ENCODE results near the gene CDH10. TPM values are rescaled to one million over a fixed set of nuclear protein-coding genes. Genes with fewer than 3 reads are reported as not detected.

Gene CDH10
- total and polyA plus RNA-seq, 4 donors: 0.09 TPM; not detected in 3

- no peaks in the 10 kb centered on the region for H3K36me3 ChIP-seq (ENCODE audit: control insufficient read depth in 4 of 4, insufficient read depth in 3 of 4, low read depth in 1 of 4, low read length in 3 of 4)
- no peaks in the 10 kb centered on the region for H3K9me3 ChIP-seq (ENCODE audit: control insufficient read depth in 4 of 4, low read length in 3 of 4)
- no peak overlapping the region for H3K9ac ChIP-seq (ENCODE audit: low read depth in 1 of 2, low read length in 2 of 2)
- no peaks in the 10 kb centered on the region for H3K27me3 ChIP-seq (ENCODE audit: control insufficient read depth in 4 of 4, insufficient read depth in 4 of 4, low read length in 3 of 4)
- no peak for DNase-seq (ENCODE audit: low spot score)
- H3K27ac ChIP-seq (ENCODE audit: low read depth in 1 of 2, low read length in 2 of 2): no peak overlapping the region
- TF ChIP-seq TAF1 (conservative IDR thresholded peaks at IDR 0.05): no peak
- TF ChIP-seq FOXA1 (IDR thresholded peaks at IDR 0.05): no peak
- TF ChIP-seq ZBTB33 (IDR thresholded peaks at IDR 0.05): no peak
- no peak for TF ChIP-seq RXRA (IDR thresholded peaks at IDR 0.05)
- no peak for TF ChIP-seq GABPA (IDR thresholded peaks at IDR 0.05 in 1 of 2, conservative IDR thresholded peaks at IDR 0.05 in 1 of 2)
- TF ChIP-seq FOXA2 (IDR thresholded peaks at IDR 0.05): no peak
- no peak for TF ChIP-seq JUND (IDR thresholded peaks at IDR 0.05)
- no peak for TF ChIP-seq EGR1 (IDR thresholded peaks at IDR 0.05; ENCODE audit: low read depth in 2 of 2)
- no peak for TF ChIP-seq REST (IDR thresholded peaks at IDR 0.05)
- no peaks in the 10 kb centered on the region for H3K4me1 ChIP-seq (ENCODE audit: control insufficient read depth in 4 of 4, insufficient read depth in 4 of 4, low read length in 3 of 4)
- WGBS: 37% methylated on average over 1 of the region's 1 CpG
- H3K4me3 ChIP-seq (ENCODE audit: low read depth in 1 of 3, low read length in 3 of 3): no peak overlapping the region
Measured at GRCh38 chr5:24598956-24599355, 45.8 kb downstream of the CDH10 start.

GRCh38 chr5:24595329-24595728, 49.4 kb downstream of the CDH10 start:
- WGBS: 52% methylated on average over 2 of the region's 2 CpGs
- Histone ChIP-seq H3K4me3 (ENCODE audit: low read depth in 1 of 3, low read length in 3 of 3) (no peak overlapping the region), H3K4me1 (ENCODE audit: control insufficient read depth in 4 of 4, insufficient read depth in 4 of 4, low read length in 3 of 4) (no peaks in the 10 kb centered on the region), H3K9me3 (ENCODE audit: control insufficient read depth in 4 of 4, low read length in 3 of 4) (no peaks in the 10 kb centered on the region), H3K36me3 (ENCODE audit: control insufficient read depth in 4 of 4, insufficient read depth in 3 of 4, low read depth in 1 of 4, low read length in 3 of 4) (no peaks in the 10 kb centered on the region), H3K27me3 (ENCODE audit: control insufficient read depth in 4 of 4, insufficient read depth in 4 of 4, low read length in 3 of 4) (no peaks in the 10 kb centered on the region), H3K9ac (ENCODE audit: low read depth in 1 of 2, low read length in 2 of 2) (no peak overlapping the region), H3K27ac (ENCODE audit: low read depth in 1 of 2, low read length in 2 of 2) (no peak overlapping the region)
- DNase-seq (ENCODE audit: low spot score): no peak
- TF ChIP-seq TAF1 (conservative IDR thresholded peaks at IDR 0.05) (no peak), YY1 (IDR thresholded peaks at IDR 0.05) (no peak)

- no peaks in the 10 kb centered on the region for H3K27me3 ChIP-seq (ENCODE audit: control insufficient read depth in 4 of 4, insufficient read depth in 4 of 4, low read length in 3 of 4)
- TF ChIP-seq CTCF (IDR thresholded peaks at IDR 0.05; ENCODE audit: low read depth, low read length, missing input control) (no peak), SP1 (IDR thresholded peaks at IDR 0.05) (no peak), RXRA (IDR thresholded peaks at IDR 0.05) (no peak), FOXA2 (IDR thresholded peaks at IDR 0.05) (no peak), HNF4A (conservative IDR thresholded peaks at IDR 0.05) (no peak), JUND (IDR thresholded peaks at IDR 0.05) (no peak), GABPA (IDR thresholded peaks at IDR 0.05 in 1 of 2, conservative IDR thresholded peaks at IDR 0.05 in 1 of 2) (no peak), MAX (IDR thresholded peaks at IDR 0.05) (no peak), HNF4G (IDR thresholded peaks at IDR 0.05) (no peak), EGR1 (IDR thresholded peaks at IDR 0.05; ENCODE audit: low read depth in 2 of 2) (no peak)
- H3K4me1 ChIP-seq (ENCODE audit: control insufficient read depth in 4 of 4, insufficient read depth in 4 of 4, low read length in 3 of 4): no peaks in the 10 kb centered on the region
- no peaks in the 10 kb centered on the region for H3K36me3 ChIP-seq (ENCODE audit: control insufficient read depth in 4 of 4, insufficient read depth in 3 of 4, low read depth in 1 of 4, low read length in 3 of 4)
- no peak overlapping the region for H3K4me3 ChIP-seq (ENCODE audit: low read depth in 1 of 3, low read length in 3 of 3)
- H3K9ac ChIP-seq (ENCODE audit: low read depth in 1 of 2, low read length in 2 of 2): no peak overlapping the region
- DNase-seq (ENCODE audit: low spot score): no peak
- no peaks in the 10 kb centered on the region for H3K9me3 ChIP-seq (ENCODE audit: control insufficient read depth in 4 of 4, low read length in 3 of 4)
- no peak overlapping the region for H3K27ac ChIP-seq (ENCODE audit: low read depth in 1 of 2, low read length in 2 of 2)
Measured at GRCh38 chr5:24591426-24591825, 53.4 kb downstream of the CDH10 start.
